Type B pancreatic cell (in vitro differentiated cells): ENCODE measurements around the gene KCNG2. TPM values are rescaled to one million over a fixed set of nuclear protein-coding genes. Genes with fewer than 3 reads are reported as not detected.

ENCODE experiments used
- DNase-seq: peaks from one replicate; pipeline ENCODE4 v3.0.0; 2021; ENCODE audit warnings: mixed read lengths; ENCODE audit not compliant: unreplicated experiment; ENCODE audit errors: extremely low spot score
- H3K27ac Mint-ChIP-seq: 2 replicates; pipeline ENCODE4 v1.8.0; 2021; ENCODE audit warnings: mild to moderate bottlenecking, mixed read lengths
- H3K27me3 Mint-ChIP-seq: 2 replicates; pipeline ENCODE4 v1.8.0; 2021; ENCODE audit warnings: mixed read lengths
- H3K36me3 Mint-ChIP-seq: 2 replicates; pipeline ENCODE4 v1.8.0; 2021; ENCODE audit warnings: mixed read lengths
- H3K4me1 Mint-ChIP-seq: one replicate; pipeline ENCODE4 v1.8.0; 2021; ENCODE audit warnings: mixed read lengths; ENCODE audit not compliant: unreplicated experiment
- H3K4me3 Mint-ChIP-seq: 2 replicates; pipeline ENCODE4 v1.8.0; 2021; ENCODE audit warnings: mild to moderate bottlenecking, mixed read lengths
- H3K9me3 Mint-ChIP-seq: 2 replicates; pipeline ENCODE4 v1.8.0; 2021; ENCODE audit warnings: mixed read lengths
- total RNA-seq: library from RNA; stranded (reverse); gene quantifications from 2 replicates; pipeline ENCODE4 v1.2.1, GENCODE V29; 2021; ENCODE audit warnings: low replicate concordance
- TF ChIP-seq, protein P1 (sequence below): fragments of 200-600 bp; sonication (generic); conservative IDR thresholded peaks from 2 replicates; pipeline ENCODE4 v1.5.0; 2021; ENCODE audit warnings: antibody characterized with exemption, mild to moderate bottlenecking

Gene KCNG2
- total RNA-seq, 1 donor from 2014 or later = 0.29 TPM

DNA sequence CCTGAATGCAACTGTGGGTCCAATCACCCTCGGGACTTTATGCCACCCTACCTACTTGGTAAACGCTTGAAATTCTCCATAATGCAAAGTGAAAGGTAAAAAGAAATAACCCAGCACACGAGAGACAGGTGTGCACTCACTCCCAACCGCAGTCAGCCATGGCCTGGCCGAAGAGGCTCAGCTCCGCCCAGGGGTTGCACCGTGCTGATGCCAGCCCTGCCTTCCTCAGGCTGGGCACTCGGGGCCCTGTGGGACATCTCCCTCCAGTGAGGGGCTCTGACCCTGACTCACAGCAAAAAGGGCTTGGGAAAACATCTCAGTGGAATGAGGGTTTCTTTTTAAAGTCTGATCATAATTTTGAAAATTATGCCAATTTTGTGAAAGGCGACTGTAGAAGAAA is 140.5 kb downstream of the KCNG2 start:
- Mint-ChIP-seq H3K4me1 (peaks cover 9% of the 10 kb centered on the region), H3K4me3 (no peak overlapping the region), H3K9me3 (peaks cover 3% of the 10 kb centered on the region), H3K27me3 (no peaks in the 10 kb centered on the region), H3K36me3 (peaks cover 62% of the 10 kb centered on the region), H3K27ac (no peak overlapping the region)
- peak; percentile 16 for DNase-seq
- TF ChIP-seq, protein P1, sequence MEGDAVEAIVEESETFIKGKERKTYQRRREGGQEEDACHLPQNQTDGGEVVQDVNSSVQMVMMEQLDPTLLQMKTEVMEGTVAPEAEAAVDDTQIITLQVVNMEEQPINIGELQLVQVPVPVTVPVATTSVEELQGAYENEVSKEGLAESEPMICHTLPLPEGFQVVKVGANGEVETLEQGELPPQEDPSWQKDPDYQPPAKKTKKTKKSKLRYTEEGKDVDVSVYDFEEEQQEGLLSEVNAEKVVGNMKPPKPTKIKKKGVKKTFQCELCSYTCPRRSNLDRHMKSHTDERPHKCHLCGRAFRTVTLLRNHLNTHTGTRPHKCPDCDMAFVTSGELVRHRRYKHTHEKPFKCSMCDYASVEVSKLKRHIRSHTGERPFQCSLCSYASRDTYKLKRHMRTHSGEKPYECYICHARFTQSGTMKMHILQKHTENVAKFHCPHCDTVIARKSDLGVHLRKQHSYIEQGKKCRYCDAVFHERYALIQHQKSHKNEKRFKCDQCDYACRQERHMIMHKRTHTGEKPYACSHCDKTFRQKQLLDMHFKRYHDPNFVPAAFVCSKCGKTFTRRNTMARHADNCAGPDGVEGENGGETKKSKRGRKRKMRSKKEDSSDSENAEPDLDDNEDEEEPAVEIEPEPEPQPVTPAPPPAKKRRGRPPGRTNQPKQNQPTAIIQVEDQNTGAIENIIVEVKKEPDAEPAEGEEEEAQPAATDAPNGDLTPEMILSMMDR = no peak

DNA sequence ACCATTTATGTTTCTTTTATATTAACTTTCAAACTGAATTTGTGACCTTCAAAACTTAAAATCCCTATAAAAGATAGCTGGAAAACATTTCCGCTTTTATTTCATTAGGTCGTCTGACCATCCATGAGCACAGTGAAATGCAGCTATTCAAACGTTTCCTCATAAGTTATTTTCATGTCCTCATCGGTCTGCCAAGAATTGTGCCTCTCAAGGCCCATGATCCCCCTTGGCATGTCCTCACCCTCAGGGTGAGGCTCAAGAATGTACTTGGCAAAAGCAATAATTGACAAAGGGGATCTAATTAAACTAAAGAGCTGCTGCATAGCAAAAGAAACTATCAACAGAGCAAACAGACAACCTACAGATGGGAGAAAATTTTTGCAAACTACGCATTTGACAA is 141.4 kb downstream of the KCNG2 start:
- Mint-ChIP-seq H3K36me3 (peaks cover 54% of the 10 kb centered on the region), H3K4me3 (no peak overlapping the region)
- TF ChIP-seq, protein P1 = no peak

DNA sequence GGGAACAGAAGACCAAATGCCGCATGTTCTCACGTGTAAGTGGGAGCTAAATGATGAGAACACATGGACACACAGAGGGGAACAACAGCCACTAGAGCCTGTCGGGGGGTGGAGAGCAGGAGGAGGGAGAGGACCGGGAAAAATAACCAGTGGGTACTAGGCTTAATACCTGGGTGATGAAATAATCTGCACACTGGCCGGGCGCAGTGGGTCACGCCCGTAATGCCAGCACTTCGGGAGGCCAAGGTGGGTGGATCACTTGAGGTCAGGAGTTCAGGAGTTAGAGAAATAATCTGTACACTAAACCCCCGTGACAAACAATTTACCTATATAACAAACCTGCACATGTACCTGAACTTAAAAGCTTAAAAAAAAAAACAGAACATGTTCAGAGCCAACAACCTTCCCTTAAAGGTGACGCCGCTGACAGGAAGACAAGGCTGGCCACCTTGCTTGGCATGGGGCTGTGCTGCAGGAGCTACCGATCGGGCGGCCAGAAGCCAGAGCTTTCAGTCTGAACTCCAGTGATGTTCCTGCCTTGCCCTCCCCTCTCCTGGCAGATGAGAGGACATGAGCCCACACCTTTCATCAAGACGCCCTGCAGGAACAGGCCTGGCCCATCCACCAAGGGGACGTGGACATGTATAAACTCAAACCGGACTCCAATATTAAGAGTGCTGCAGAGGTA is 142.5 kb downstream of the KCNG2 start:
- peak; percentile 25 for DNase-seq
- Mint-ChIP-seq H3K9me3 (no peaks in the 10 kb centered on the region), H3K36me3 (peaks cover 44% of the 10 kb centered on the region), H3K4me3 (no peak overlapping the region), H3K4me1 (peaks cover 10% of the 10 kb centered on the region), H3K27ac (no peak overlapping the region), H3K27me3 (no peaks in the 10 kb centered on the region)
- TF ChIP-seq, protein P1 = no peak

More for the DNA sequence above, 141.4 kb downstream of the KCNG2 start:
- Mint-ChIP-seq H3K27ac (no peak overlapping the region), H3K27me3 (no peaks in the 10 kb centered on the region), H3K4me1 (peaks cover 10% of the 10 kb centered on the region), H3K9me3 (no peaks in the 10 kb centered on the region)
- no peak for DNase-seq

DNA sequence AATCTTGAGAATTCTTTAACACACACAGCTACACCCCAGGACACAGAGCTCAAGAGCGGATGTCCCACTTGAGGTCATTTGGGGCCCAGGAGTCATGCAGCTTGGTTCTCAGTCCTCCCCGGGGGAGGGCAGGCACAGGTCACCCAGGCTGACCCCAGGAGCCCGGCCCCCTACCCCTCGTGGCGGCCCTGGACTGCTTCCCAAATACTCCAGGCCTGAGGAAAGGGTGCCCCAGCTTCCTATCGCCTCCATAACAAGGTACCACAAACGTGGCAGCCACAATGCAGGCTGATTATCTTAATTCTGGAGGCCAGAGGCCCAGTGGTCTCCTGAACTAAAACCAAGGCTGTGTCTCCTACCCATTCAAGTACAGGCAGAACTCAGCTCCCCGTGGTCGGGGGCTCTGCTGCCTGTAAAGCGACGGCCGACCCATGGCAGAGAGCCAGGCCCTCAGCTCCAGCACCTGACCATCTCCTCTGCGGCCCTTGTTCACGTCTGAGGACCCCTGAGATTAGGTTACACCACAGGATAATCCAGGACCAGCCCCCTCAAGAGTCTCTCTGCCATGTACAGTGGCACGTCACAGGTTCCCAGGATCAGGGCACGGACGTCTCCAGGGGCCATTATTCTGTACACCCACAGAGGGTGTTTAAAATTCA is 143.2 kb downstream of the KCNG2 start:
- Mint-ChIP-seq H3K27ac (no peak overlapping the region), H3K9me3 (no peaks in the 10 kb centered on the region), H3K4me1 (peaks cover 13% of the 10 kb centered on the region), H3K36me3 (peaks cover 40% of the 10 kb centered on the region), H3K27me3 (no peaks in the 10 kb centered on the region), H3K4me3 (no peak overlapping the region)
- DNase-seq = peak; percentile 55
- TF ChIP-seq, protein P1 = no peak

DNA sequence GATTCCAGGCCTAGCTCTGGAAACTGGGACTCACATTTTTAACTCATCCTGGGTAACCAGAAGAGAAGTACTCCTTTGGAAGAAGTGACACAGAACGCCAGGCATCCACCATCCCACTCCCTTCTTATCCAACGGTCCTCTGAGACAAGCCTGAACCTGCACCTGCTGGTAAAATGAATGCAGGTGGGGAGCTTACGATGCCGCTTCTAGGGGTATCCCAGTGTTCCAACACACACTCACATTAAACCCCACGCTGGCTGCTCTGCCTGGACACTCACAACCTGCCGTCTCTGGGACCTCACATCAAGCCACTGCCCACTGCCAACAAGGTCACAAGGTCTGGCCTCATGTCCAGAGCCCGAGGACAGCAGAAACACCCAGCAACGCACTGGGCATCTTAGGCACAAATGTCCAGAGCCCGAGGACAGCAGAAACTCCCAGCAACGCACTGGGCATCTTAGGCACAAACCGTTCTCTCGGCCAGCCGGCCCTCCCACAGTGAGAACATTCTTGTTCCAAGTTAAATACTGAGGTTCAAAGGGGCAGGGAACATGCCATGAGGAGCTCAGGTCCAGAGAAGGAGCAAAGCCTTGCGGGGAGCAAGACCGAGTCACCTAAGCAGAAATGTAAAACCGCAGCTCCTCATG is 143.9 kb downstream of the KCNG2 start:
- TF ChIP-seq, protein P1 = no peak
- Mint-ChIP-seq H3K36me3 (peaks cover 36% of the 10 kb centered on the region), H3K9me3 (no peaks in the 10 kb centered on the region), H3K4me1 (peaks cover 16% of the 10 kb centered on the region), H3K27ac (no peak overlapping the region), H3K4me3 (no peak overlapping the region), H3K27me3 (no peaks in the 10 kb centered on the region)
- DNase-seq = peak; percentile 37
